ENCODE data around the gene SGTB. TPM values are rescaled to one million over a fixed set of nuclear protein-coding genes. Genes with fewer than 3 reads are reported as not detected.

Gene SGTB
- total RNA-seq (2022; extraction: Qiagen RNA extraction; ENCODE audit: low read depth) = 6.6 to 11.4 TPM (median 8.8 TPM) in 5 replicates

GRCh38 chr5:65721720-65722574 lies at the start of gene SGTB, which contains the start of gene NLN:
Gene SGTB, minus strand, starts transcription at chr5:65722109. Its CDS starts 1,302 bp downstream, at chr5:65720807.
Gene NLN, plus strand, starts transcription at chr5:65722205. Its CDS starts 169 bp downstream, at chr5:65722374.

GRCh38 chr5:65624571-65625555 lies 97.0 kb downstream of the SGTB start, which contains the start of the genes SHLD3 and TRAPPC13:
Gene SHLD3, plus strand, starts transcription at chr5:65625027. Its CDS starts 4,561 bp downstream, at chr5:65629588.
Gene TRAPPC13, plus strand, starts transcription at chr5:65625027. Its CDS starts 34 bp downstream, at chr5:65625061.

GRCh38 chr5:65624025-65624570 lies 97.8 kb downstream of the SGTB start, which contains the start of gene TRIM23:
Gene TRIM23, minus strand, starts transcription at chr5:65624333. Its CDS starts 59 bp downstream, at chr5:65624274.

Other genes starting within 250 kb of the SGTB start
- gene ADAMTS6, start 240.2 kb downstream of the SGTB start, total RNA-seq (2022; extraction: Qiagen RNA extraction; ENCODE audit: low read depth) = 0.05 to 0.18 TPM (median 0.08 TPM) in 5 replicates
- 24.5 to 36.9 TPM (median 33.5 TPM) in 5 replicates for gene CENPK, start 158.9 kb downstream of the SGTB start, total RNA-seq (2022; extraction: Qiagen RNA extraction; ENCODE audit: low read depth)
- 18.7 to 21.2 TPM (median 20.6 TPM) in 5 replicates for gene PPWD1, start 158.8 kb downstream of the SGTB start, total RNA-seq (2022; extraction: Qiagen RNA extraction; ENCODE audit: low read depth)
- 6.3 to 9.2 TPM (median 7.9 TPM) in 5 replicates for gene TRIM23, start 97.8 kb downstream of the SGTB start, total RNA-seq (2022; extraction: Qiagen RNA extraction; ENCODE audit: low read depth)
- 2.1 to 3.0 TPM (median 2.4 TPM) in 5 replicates for gene SHLD3, start 97.1 kb downstream of the SGTB start, total RNA-seq (2022; extraction: Qiagen RNA extraction; ENCODE audit: low read depth)
- 12.3 to 15.2 TPM (median 13.6 TPM) in 5 replicates for gene TRAPPC13, start 97.1 kb downstream of the SGTB start, total RNA-seq (2022; extraction: Qiagen RNA extraction; ENCODE audit: low read depth)
- gene NLN, start 96 bp upstream of the SGTB start, total RNA-seq (2022; extraction: Qiagen RNA extraction; ENCODE audit: low read depth) = 54.2 to 78.1 TPM (median 67.9 TPM) in 5 replicates
- 24.7 to 35.7 TPM (median 33.8 TPM) in 5 replicates for gene ERBIN, start 204.5 kb upstream of the SGTB start, total RNA-seq (2022; extraction: Qiagen RNA extraction; ENCODE audit: low read depth)

All from A549 treated with DMSO at 1 μM for 4 hours (cell line).